Measurements from ENCODE around the gene CD36. TPM values are rescaled to one million over a fixed set of nuclear protein-coding genes. Genes with fewer than 3 reads are reported as not detected.
"Not testable (repeated sequence)": the region's sequence is repeated elsewhere in the genome, so short reads cannot be mapped to it uniquely, and the experiment has no call there.

CD36 gene
- polyA plus RNA-seq, 1 donor = 333 TPM

- DNase-seq (ENCODE audit: low read depth) = no peak
Observed at GRCh38 chr7:80651471-80651870, 13.0 kb downstream of the CD36 start.

GRCh38 chr7:80653244-80653643 is 14.8 kb downstream of the CD36 start:
- no peak for DNase-seq (ENCODE audit: low read depth)

DNA sequence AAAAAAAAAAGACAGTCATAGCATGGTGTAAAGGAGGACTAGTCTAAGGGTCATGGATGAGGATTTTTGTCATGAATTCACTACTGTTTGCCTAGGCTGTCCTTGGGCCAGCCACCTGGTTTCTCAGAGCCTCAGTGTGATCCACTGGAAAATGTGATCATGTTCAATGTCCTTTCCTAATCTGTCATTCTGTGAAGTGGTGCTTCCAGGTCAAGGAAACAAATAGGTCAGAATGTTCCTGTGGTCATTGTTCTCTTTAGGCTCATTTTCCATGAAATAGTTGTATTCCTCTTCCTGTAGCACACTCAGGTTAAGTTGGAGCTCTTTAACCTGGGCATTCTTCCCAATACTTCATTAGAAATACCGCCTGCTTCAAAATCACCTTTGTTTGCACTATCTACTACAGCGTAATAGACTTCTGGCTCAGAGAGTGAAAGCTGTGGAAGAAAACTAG is 16.5 kb downstream of the CD36 start:
- DNase-seq (ENCODE audit: low read depth) = no peak

- no peak for DNase-seq (ENCODE audit: low read depth)
Observed at GRCh38 chr7:80656029-80656428, 17.6 kb downstream of the CD36 start.

GRCh38 chr7:80659120-80660055 is 20.9 kb downstream of the CD36 start:
- peak; percentile 19 for DNase-seq (ENCODE audit: low read depth)

GRCh38 chr7:80660939-80661338 is 22.5 kb downstream of the CD36 start:
- no peak for DNase-seq (ENCODE audit: low read depth)

- DNase-seq (ENCODE audit: low read depth) = no peak
Observed at GRCh38 chr7:80661729-80662128, 23.3 kb downstream of the CD36 start.

- no peak for DNase-seq (ENCODE audit: low read depth)
Observed at GRCh38 chr7:80662252-80662651, 23.8 kb downstream of the CD36 start.

DNA sequence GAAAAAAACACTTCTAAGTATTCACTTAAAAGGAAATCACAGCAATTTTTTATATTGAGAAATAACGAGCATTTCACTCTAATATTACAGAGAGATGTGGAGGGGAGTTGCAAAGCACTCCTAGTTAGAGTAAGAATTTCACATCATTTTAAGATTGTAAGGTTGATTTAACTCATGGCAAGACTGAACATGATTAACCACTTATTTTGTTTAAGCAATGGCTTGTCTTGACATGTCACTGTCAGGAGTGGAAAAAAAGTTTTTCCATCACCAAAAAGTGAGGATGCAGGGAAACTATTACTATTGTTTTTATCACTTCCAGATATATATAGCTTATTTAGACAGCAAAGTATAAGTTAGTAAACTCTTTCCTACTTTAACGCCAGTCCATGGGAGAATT is 27.1 kb downstream of the CD36 start:
- no peak for DNase-seq (ENCODE audit: low read depth)

GRCh38 chr7:80666376-80666775 is 27.9 kb downstream of the CD36 start:
- DNase-seq (ENCODE audit: low read depth) = no peak

GRCh38 chr7:80669367-80669766 is 30.9 kb downstream of the CD36 start:
- DNase-seq (ENCODE audit: low read depth) = not testable (repeated sequence)

- DNase-seq (ENCODE audit: low read depth) = no peak
Observed at GRCh38 chr7:80671744-80672143, 33.3 kb downstream of the CD36 start.

- DNase-seq (ENCODE audit: low read depth) = no peak
Observed at GRCh38 chr7:80675090-80675489, 36.6 kb downstream of the CD36 start.

DNA sequence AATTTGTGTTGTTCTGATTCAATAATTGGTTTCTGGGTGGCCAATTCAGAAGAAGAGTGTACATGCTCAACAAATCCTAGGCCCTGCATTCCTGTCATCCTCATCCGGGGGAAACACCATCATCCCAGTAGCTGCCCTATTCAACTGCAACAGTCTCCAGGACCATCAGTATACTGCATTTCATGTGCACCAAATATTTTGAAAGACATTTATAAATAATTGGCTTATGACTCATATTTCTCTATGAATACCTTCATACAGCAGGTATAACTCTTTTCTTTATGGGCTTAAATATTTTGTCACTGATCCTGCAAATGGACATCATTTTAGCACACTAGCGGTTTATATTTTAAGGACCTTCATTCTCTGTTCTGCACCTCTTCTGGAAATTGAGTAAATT is 38.0 kb downstream of the CD36 start:
- no peak for DNase-seq (ENCODE audit: low read depth)

DNA sequence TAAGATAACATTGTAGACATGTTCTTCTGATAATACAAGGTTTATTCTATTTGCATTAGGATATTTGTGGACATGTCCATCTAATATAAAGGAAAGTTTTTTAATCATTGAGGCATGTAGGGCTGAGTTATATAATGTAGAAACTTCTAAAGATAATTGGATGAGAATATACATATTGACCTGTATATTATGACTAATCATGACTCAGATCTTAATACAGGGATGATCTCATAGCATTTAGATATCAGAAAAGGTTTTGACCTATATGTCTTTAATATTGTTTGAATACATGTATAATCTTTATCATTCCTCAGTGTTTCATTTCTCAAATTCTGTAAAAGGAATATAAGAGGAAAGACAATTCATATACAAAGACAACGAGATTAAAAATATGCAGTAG is 39.2 kb downstream of the CD36 start:
- DNase-seq (ENCODE audit: low read depth) = no peak

GRCh38 chr7:80678707-80679106 is 40.3 kb downstream of the CD36 start:
- DNase-seq (ENCODE audit: low read depth) = no peak

DNA sequence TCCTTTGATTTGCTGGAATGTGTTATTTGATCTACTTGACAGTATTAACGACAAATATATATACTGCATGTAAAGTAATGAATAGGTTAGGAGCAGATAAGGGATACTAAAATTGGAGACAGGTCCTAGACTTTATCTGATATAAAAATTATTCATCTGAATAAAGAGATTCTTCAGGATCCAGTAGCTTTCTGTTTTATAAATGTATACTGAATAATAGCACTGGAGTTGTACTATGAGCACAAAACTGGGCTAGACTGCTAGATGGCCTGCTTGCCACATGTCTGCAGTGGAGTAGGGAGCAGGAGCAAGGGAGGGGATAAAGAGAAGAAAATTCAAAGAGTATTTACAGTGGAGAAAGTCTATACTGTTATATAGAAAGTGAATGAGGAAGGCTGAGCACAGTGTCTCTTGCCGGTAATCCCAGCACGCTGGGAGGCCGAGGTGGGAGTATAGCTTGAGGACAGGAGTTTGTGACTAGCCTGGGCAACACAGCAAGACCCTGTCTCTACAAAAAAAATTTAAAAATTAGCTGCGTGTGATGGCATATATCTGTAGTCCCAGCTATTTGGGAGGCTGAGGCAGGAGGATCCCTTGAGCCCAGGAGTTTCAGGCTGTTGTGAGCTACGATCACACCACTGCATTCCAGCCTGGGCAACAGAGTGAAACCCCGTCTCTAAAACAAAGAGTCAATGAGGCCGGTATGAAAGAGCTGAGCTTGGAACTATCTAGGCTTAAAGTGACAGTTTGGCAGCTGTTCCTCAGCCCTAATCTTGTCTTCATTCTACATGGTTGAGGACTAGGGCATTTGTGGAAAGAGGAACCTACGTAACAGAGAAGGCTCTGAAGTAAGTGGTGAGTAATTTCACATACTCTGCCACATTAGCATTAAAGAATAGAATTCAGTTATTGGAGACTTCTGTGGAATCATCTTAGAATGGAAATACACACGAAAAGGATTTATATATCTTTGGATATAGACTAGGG is 41.8 kb downstream of the CD36 start:
- no peak for DNase-seq (ENCODE audit: low read depth)

- DNase-seq (ENCODE audit: low read depth) = no peak
Observed at GRCh38 chr7:80681272-80681885, 42.9 kb downstream of the CD36 start.

- DNase-seq (ENCODE audit: low read depth) = no peak
Observed at GRCh38 chr7:80682744-80683143, 44.3 kb downstream of the CD36 start.

DNA sequence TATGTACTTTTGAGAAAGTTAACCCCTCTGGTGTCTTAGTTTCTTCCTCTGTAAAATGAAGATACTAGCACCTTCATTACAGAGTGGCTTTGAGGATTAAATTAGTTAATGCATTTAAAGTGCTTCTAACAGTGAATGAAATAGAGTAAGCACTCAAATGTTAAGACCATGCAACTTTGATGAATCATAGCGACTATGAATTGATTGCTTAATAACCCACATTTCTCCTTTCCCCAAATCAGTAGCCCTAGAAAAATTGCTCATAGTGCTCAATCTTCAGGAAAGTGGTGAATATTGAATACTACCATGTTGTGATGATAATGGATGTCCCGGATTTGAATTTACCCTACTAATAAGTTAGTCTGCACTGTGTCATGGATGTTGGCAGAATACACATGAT is 48.1 kb downstream of the CD36 start:
- DNase-seq (ENCODE audit: low read depth) = no peak

- DNase-seq (ENCODE audit: low read depth) = peak; percentile 70
Observed at GRCh38 chr7:80699045-80699638, 60.7 kb downstream of the CD36 start.

All from forelimb muscle (tissue), 1 donor.